NCI-H526 (cell line): Measurements from ENCODE around the gene SLITRK4.

Experiments used
- DNase-seq, 2 experiments: peaks; one replicate each; lab custom pipeline; 2025; lab: John Stamatoyannopoulos, UW

The SLITRK4 gene, protein sequence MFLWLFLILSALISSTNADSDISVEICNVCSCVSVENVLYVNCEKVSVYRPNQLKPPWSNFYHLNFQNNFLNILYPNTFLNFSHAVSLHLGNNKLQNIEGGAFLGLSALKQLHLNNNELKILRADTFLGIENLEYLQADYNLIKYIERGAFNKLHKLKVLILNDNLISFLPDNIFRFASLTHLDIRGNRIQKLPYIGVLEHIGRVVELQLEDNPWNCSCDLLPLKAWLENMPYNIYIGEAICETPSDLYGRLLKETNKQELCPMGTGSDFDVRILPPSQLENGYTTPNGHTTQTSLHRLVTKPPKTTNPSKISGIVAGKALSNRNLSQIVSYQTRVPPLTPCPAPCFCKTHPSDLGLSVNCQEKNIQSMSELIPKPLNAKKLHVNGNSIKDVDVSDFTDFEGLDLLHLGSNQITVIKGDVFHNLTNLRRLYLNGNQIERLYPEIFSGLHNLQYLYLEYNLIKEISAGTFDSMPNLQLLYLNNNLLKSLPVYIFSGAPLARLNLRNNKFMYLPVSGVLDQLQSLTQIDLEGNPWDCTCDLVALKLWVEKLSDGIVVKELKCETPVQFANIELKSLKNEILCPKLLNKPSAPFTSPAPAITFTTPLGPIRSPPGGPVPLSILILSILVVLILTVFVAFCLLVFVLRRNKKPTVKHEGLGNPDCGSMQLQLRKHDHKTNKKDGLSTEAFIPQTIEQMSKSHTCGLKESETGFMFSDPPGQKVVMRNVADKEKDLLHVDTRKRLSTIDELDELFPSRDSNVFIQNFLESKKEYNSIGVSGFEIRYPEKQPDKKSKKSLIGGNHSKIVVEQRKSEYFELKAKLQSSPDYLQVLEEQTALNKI

DNA sequence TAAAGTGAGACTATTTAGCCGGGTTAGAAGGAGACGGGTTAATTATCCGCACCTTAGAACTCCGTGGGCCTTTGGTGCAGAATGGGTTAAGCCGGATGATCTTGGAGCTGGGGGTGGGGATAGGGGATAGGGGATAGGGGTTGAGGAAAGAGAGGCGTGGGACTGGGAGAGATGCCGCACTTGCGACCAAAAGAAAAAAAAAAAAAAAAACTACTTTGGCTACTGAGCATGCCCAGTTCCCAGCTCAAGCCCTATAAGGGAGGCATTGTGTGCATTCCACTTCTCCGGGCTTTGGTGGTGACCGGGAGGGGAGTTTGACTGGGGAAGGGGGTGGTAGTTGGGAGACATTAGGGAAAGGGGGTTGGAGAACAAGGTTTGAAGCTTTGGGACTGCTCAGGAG lies at the start of gene SLITRK4:
Gene SLITRK4 (minus strand): TSS at position 187 of the 400 bp plus-strand sequence. CDS start 4,993 bp downstream, outside the sequence.
- no peak for DNase-seq

DNA sequence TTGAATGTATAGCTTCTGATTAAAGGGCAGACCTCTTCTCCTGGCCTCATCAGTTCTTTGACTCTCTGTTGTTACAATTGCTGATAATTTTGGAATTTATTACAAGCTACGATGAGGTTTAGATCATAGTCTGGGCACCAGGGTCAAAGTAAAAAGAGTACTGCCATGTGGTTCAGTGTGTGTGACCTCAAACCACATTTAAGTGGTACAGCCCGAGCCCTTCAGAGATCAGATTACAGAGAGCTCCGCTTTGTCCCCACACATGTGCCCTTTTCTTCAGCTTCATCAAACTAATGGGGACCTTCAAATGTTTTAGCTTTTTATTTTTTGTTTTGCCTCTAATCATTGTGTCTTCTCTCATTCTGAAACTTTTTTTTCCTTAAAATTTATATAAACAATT lies 47.6 kb upstream of the SLITRK4 start:
- DNase-seq = no peak

DNA sequence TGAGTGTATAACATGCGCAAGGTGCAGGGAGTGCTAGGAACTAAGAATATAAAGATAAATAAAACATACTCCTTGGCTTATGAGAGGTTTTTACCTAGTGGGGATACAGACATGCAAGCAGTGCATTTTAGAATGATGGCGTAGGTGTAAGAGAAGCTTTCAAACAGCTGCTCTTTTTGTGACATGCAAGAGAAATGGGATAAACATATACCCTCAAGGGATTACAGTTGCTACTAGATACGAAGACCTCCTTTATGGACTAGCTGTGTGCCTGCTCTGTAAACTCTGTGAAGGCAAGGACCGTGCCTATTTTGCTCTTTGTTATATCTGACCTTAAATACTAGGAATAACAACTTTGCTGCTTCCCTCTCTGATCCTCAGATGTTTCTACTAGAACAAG lies 39.0 kb upstream of the SLITRK4 start:
- DNase-seq = no peak

DNA sequence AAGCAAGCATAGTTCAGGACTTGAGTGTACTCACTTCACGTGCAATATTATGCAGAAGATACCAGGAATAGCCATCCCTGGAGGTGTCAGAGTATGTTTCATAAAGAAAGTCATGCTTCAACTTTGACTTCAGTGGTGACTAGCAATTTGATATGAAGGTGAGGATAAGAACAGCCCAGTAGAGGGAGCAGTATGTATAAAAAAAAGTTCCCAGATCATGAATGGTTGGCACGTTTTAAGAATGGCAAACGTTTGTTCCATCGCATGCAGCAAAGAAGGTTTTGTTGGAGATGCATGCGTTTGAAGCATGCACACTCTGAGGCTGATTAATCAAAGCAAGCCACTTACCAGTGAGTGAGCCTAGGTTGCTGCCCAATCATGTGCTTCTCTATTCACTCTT lies 33.5 kb upstream of the SLITRK4 start:
- DNase-seq = peak in 1 of 2 experiments; percentile 2

DNA sequence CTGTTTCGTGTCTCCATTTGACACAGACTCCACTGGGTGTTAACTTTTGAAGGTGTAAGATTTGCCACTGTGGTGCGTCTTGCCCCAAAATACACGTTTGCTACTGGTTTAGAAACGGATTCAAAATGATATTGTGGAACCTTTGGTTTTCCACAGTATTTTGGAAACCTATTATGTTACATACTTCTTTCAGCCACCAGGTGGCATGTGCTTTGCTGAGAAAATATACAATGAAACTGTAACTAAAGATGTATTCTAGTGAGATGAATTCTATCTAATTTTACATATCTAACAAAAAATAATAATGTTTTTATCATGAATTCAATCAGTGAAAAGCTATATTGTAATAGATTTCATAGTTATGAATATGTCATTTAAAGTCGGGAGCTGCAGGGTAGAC lies 28.4 kb upstream of the SLITRK4 start:
- peak in 1 of 2 experiments; percentile 26 for DNase-seq

DNA sequence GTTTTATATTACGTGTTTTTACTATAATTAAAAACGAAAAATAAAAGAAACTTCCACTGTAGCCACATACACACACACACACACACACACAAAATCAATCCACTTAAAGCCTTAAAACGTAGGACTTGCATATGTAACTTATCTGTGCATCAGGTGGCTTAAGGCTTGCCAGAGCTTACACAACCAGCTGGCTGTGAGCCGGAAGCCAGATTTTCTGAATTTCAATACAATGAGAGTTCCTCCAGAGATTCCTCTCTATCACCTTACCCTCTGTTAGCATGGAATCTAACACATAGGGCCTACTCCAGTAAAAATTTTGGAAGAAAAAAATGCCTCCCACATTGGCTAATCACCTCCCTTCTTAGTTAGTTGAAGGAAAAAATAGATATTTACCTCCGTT lies 27.9 kb upstream of the SLITRK4 start:
- no peak for DNase-seq

DNA sequence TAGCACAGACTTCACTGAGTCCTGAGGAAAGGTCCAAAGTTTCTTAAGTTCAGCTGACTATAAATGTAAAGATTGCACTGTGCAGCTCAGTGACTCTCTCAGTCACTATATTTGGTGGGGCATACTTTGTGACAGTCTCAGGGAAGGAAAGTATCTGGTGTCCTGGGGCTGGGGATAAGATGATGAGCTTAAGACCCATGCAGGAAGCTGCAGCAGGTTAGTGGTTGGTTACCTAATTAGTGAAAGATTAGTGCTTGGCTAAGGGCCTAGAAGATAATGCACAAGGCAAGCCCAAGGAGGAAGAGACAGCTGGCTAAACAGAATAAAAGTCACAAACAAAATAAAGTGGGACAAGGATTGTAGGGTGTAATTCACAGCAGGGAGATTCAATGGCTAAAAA lies 25.4 kb upstream of the SLITRK4 start:
- no peak for DNase-seq

DNA sequence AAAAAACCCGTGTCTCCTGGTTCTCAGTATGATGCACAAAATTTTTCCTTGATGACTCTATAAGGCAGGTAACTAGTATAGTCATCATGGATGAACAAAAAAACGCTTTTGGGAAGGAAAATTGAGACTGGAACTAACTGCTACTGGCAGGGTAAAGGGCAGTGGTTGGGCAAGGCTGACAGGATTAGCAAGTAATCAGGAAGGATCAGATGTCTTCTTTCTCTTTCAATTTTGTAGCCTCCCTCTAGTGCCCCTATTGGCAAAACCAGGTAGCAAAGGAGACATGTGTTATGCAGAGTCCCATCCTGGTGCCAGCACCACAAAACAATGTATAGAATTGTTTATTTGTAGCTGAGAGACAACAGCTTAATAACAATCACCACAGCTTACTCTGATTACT lies 12.8 kb upstream of the SLITRK4 start:
- no peak for DNase-seq

DNA sequence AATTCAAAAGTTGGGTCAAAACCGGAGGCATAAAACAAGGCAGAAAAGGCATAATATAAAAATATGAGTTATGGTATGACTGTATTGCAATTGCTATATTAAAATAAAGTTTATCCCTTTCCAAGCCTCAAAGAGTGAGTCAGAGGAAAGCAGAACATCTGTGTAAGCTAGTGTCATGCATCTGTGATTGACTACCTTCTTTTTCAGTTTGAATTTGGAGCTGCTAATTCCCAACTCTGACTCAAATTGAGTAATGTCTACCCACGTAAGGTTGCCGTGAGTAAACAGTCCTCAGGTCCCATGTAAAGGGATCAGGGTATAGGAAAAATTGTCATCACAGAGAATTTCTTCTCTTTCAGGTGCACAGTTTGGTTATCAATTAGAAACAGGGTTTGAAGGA lies 6.5 kb upstream of the SLITRK4 start:
- no peak for DNase-seq

DNA sequence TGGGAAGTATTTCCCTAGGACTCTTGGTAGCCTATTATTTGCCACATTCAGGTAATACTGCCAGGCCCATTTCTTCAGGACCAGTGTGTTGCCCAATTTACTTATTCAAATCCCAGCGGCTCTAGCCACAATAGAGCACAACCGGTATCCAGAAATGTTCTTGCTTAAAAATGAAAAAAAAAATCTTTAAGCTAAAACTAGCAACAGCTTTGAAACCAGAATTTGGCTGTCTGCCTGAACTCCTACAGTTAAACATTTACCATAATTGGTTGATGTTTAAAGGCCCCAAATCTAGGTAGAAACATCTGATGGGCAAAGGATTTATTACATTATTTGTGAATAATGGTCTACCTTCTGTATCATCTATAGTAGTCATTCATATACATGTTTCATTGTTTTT lies 930 bp upstream of the SLITRK4 start:
- DNase-seq = no peak

DNA sequence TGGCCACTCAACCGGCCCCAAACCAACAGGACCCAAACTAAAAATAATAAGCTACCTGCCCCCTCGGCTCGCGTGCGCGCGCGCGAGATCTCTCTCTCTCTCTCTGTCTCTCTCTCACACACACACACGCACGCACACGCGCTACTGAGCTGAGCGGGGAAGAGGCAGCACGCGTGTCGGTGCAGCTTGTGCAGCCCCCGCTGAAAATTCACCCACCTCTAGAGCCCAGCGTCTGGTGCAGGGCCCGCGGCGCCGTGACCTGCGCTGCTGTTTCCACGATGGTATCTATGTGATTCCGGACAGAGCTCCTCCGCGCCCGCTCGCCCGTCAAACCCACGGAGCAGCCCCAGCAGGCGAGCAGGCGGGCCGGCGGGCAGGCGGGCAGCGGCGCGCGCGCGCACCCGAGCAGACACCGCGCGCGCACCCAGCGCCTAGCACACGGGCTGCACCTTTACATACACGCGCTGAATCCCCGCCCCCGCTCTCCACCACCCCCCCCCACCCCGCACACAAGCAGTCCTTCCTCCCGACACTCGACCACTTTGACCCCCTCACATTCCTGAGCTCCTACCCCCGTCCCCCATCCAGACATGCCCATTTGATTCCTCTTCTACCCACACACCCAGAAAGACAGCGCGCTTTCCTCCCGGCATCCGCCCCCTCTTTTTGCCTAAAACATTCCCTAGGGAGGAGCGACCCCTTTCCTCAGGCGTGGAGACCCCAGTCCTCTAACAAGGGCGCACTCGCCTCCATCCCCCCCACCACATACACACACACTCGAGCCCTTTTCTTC lies 1.0 kb downstream of the SLITRK4 start:
- no peak for DNase-seq

DNA sequence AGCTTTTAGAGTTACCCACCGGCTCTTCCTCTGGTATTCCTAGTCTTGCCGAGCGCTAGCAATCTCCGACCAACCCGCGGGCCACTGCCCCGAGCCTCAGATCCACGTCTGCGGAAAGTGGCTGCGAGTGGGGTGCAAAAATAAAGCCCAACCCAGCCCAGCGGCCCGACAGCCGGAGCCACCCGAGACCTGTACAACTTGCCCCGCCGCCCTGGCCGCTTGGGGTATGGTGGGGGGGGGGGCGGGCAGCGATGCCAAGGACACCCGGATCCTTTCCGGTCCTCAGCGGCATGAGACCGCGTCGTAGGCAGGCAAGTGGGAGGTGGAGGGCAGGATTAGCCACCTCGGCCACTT lies 1.6 kb downstream of the SLITRK4 start:
- DNase-seq = no peak

DNA sequence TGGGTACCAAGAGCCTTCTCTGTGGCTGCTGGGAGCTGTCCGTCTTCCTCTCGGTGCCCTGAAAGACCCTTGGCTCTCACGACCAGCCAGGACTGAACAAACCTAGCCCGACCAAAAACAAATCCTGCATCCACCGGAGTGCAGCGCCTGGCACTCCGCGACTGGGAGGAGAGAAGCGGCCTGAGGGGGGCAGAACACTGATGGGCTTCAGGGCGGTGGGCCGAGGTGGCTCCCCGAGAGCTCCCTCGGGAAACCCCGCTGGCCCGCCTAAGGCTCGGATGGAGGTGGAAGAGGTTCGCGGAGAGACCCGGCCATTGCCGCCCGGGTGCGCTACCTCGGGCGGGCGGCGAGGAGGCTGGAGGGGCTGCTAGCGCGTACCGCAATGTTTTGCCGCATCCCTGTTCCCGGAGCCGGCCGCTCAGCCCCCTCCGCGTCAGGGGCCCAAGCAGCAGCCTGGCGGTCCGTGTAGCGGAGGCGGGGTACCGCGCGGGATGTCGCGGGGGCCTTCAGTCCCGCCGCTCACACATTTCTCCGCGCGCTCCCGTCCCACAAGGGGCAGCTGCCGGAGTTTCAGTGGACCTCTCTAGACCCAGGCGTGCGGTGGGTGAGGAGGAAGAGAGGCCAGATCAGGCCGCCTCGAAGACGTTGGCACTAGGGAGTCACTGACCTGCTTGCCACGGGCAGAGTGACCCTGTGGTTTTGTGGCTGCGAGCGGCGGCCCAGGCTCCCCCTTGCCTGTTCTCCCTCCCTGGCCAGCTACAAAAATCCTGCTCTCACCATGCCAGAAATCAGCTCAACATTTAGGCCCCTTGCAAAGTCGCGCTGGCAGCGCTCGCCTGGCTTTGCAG lies 2.2 kb downstream of the SLITRK4 start:
- DNase-seq = no peak

DNA sequence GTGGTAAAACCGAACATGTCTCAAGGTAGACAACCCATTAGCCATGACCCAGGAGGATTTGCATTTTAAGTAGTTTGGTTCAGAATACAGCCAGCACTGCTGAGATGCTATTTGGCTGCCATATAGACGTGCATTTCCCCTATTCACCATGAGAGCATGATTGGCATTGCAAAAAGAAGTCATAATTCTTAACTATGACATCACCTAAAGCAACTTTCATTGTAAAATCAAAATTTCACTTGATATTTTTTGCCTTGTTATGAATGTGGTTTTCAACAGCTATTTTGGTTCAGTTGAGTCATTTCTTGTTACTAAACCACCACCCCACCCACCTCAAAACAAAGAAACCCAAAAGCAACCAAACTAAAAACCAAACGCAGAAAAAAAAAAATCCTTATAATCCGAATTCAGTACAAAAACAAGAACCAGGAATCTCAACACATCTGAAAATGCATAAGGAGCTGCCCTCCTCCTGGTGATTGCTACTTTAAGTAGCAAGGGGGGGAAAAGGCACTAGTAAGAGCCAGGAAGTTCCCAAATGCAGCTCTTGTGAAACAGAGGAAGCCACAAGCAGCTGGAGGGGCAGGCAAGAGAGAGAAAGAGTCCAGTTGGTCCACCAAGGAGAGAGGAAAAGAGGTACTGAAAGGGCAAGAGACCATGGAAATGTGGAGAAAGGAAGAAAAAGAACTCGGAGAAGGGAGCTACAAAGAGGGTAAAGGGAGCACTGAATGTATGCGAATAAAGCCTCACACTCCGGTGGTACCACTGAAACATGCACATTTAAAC lies 3.1 kb downstream of the SLITRK4 start:
- no peak for DNase-seq

DNA sequence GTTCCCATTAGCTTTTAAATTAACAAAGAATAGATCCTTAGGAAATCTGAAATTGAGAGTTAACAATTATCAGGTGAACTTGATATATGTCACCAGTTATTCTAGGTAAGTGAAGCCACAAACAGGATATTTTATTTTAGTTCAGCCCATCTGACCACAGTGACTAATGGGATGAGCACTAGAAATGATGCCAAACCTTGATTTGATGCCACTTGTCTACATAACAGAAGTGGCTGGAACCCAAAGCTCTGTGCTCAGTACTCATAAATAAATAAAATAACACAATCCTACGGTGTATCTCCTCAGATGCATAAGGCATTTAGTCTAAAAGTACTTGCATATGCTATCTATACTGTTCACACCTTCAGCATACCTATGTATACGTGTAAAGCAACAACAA lies 12.2 kb downstream of the SLITRK4 start:
- DNase-seq = no peak

DNA sequence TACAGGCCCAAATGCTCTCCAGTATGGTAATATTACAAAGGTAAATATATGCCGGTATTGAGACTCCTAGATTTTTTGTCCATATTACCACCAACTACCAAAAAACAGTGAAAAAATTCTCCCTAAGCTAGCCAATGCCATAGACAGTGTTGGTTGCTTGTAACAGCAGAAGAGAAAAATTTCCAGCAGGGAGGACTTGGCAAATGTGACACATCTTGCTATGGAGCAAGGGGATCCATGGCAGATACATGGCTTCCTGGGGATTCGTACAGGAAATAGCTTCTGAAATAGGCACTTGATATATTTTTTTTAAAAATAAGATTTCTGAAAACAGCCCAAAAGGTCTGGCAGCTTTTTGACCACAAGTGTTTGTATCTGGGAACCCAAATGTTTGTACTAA lies 14.6 kb downstream of the SLITRK4 start:
- no peak for DNase-seq

DNA sequence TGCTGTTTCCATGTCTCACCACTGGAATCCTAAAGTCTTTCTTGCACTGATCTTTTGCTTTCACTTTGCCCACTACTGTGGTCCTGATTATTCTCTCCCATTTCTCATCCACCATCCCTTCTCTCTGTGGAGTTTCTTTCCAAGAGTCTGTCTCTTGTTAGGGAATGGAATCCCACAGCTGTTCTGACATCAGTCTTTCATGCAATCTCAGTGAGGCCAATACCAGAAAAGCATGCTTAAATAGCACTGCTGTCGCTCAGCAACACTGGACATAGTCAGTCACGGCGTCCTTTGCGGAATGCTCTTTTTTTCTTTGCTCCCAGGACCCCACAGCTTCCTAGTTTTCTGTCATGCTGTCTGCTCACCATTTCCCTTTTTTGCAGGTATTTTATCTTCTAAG lies 20.1 kb downstream of the SLITRK4 start:
- DNase-seq = no peak

DNA sequence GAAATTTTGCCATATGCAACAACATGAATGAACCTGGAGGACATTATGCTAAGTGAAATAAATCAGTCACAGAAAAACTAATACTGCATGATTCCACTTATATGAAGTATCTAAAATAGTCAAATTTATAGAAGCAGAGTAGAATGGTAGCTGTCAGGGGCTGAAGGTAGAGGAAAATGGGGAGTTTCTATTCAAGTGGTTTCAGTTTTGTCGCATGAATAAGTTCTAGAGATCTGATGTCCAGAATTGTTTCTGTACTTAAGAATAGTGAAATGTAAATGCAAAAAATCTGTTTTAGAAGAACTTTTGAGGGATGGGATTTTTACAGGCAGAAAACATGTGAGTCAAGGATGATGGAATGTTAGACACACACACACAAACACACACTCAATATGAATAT lies 34.1 kb downstream of the SLITRK4 start:
- DNase-seq = no peak

DNA sequence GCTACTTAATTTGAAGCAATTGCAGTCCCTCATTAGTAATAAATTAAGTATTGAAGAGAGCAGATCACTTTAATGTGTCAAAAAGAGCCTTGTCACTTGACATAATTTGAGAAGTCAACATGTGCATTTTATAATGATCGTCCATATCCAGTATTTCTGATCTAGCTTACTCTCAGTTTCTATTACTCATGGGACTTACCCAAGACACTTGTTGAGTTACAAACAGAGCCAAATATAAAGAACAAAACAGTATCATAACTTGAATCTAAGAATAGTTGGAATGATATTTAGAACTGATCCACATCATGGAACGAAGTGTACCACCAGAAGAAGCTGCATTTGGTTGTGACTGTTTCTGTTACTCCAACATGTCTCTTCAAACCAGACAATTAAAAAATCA lies 54.7 kb downstream of the SLITRK4 start:
- DNase-seq = no peak

DNA sequence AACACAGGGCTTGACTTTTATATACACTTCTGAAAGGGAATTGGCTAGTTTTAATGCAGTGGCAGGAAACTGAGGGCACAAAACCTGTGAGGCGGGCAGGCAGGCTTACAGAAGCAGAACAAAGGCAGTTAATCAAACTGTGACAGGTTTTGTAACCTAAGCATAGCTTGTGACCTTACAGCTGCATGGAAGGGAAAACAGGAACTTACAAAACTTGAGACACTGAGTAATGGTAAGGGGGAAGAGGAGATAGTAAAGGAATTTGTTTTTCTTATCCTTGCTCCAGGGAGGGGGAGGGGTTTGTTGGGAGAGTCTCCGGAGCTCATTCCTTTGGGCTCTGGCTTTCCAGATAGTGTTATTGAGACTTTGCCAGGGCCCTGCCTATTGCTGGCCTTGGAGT lies 55.6 kb downstream of the SLITRK4 start:
- DNase-seq = no peak
